ENCODE data around the gene ENTPD8.

Gene ENTPD8

DNA sequence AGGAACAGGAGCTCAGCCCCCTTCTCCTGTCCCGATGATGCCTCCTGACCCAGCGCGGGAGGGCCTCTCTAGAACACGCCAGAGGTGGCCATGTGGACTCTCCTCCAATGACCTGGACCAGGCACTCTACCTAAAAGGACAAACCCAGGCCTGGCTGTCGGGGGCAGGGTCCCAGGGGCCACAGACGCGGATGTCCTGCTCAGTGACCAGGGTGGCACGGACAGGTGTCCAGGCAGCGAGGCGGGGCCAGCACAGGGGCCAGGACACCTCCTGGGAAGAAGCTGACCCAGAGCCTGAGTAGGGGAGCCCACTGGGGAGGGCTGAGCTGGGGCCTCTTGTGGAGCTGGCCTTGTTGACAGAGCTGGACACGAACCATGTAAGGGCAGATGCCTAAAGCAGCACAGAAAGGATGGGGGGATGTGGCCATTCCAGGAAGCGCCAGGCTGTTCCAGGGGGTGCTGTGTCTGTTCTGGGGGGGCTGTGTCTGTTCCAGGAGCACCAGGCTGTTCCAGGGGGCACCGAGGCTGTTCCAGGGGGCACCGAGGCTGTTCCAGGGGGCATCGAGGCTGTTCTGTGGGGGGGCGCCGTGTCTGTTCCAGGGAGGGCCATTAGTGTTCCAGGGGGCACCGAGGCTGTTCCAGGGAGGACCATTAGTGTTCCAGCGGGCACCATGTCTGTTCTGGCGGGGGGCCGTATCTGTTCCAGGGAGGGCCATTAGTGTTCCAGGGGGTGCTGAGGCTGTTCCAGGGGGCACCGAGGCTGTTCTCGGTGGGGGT is 48.7 kb downstream of the ENTPD8 start:
- TF ChIP-seq, protein P1, sequence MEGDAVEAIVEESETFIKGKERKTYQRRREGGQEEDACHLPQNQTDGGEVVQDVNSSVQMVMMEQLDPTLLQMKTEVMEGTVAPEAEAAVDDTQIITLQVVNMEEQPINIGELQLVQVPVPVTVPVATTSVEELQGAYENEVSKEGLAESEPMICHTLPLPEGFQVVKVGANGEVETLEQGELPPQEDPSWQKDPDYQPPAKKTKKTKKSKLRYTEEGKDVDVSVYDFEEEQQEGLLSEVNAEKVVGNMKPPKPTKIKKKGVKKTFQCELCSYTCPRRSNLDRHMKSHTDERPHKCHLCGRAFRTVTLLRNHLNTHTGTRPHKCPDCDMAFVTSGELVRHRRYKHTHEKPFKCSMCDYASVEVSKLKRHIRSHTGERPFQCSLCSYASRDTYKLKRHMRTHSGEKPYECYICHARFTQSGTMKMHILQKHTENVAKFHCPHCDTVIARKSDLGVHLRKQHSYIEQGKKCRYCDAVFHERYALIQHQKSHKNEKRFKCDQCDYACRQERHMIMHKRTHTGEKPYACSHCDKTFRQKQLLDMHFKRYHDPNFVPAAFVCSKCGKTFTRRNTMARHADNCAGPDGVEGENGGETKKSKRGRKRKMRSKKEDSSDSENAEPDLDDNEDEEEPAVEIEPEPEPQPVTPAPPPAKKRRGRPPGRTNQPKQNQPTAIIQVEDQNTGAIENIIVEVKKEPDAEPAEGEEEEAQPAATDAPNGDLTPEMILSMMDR (IDR thresholded peaks at IDR 0.05; ENCODE audit: low read depth, low read length) = no peak
- no peak for DNase-seq (ENCODE audit: extremely low read depth, low read depth)

DNA sequence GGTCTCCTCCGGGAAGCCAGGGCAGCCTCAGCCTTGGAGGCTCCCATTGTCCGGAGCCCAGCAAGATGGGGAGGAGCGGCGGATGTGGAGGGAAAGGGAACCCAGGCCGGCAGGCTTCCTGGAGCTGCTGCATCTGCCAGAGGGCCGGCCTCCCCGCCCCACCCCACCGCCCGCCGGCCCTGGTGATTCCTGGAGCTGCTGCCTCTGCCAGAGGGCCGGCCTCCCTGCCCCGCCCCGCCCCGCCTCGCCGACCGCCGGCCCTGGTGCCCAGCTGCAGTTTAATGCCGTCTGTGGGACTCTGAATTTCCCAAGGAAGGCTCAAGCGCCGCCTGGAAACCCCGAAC is 49.8 kb downstream of the ENTPD8 start:
- TF ChIP-seq, protein P1 (IDR thresholded peaks at IDR 0.05; ENCODE audit: low read depth, low read length) = no peak
- no peak for DNase-seq (ENCODE audit: extremely low read depth, low read depth)

DNA sequence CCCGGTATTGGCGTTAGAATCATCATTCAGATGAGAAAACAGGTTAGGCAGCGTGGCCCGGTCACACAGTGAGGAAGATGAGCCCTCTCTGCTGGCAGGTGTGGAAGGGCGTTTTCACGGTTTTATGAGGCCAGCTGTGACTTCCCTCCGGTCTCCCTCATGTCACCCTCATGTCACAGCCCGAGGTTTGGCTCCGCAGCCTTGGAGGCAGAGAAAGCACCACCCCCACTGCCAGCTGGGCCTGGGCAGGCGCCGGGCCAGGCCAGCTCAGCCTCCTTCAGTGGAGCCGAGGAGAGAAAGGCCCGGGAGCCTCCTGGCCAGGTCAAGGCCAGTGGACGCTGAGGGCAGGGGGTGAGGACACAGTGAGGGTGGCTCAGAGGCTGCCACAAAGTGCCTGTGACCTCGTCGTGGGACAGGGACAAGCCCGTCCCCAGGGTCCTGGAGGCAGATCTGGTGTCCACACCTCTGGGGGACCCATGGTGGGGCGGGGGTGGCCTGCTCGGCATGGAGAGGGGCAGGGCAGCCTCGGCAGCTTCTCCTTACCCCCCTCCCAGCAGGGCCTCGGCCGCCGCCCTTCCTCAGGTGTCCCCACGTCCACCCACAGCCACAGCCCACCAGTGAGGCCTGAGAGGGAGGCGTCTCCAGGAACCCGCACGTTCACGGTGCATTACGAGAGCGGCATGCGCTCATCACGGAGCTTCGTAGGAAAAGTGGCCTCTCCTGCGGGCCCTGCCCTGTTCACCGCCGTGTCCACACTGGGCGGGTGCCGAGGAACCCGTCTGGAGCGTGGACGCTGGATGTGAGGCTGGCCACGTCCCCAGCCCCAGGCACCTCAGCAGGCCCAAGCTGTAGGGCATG is 50.4 kb downstream of the ENTPD8 start:
- TF ChIP-seq, protein P1 (IDR thresholded peaks at IDR 0.05; ENCODE audit: low read depth, low read length) = no peak
- DNase-seq (ENCODE audit: extremely low read depth, low read depth) = no peak

DNA sequence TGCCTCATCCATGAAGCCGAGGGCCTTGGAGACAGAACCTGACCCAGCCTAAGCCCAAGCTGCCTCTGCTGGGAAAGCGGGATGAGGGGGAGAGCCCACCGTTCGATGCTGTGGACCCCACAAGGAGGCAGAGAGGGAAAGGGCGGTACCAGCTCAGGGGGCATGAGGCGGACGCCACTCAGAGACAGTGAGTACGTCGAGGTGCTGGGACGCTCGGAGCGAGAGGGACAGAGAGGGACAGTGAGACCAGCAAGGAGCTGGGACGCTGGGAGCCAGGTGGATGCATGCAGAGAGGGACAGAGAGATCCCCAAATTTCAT is 51.8 kb downstream of the ENTPD8 start:
- DNase-seq (ENCODE audit: extremely low read depth, low read depth) = no peak

DNA sequence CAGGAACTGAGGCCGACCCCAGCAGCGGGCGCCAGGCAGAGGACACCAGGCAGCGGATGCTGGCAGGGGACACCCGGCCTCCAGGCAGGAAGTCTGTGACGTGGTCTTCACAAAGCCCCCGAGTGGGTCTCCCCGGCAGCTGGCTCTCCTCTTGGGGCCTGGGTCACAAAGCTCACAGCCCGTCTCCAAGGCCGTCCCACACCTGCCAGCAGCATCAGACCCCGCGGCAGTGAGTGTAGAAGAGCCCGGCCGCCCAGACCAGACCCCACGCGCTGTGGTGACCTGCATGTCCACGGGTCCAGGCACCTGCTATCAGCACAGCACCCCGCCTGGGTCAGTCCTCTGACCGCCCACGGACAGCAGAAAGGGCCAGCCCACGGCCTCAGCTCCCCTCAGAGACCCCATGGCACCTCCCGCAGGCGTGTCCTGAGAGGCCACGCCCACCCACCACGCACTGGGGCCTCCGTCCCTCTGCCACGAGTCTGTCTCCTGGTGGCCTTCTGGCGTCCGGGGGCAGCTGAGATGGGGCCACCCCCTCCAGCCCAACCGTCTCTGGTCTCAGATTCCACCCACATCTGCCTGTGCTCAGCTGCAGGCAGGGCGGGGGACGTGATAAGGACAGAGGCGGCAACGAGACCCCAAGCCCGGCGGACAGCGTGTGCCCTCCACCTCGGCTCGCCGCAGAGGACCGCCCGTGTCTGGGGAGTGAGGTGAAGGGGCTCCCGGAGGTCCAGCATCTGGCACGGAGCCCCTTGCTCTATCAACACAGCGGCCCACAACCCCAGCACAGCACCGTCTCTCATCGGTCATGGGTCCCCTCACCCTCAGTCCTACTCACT is 52.3 kb downstream of the ENTPD8 start:
- no peak for DNase-seq (ENCODE audit: extremely low read depth, low read depth)
- TF ChIP-seq, protein P1 (IDR thresholded peaks at IDR 0.05; ENCODE audit: low read depth, low read length) = no peak

More for the DNA sequence above, 51.8 kb downstream of the ENTPD8 start:
- TF ChIP-seq, protein P1 (IDR thresholded peaks at IDR 0.05; ENCODE audit: low read depth, low read length) = no peak

DNA sequence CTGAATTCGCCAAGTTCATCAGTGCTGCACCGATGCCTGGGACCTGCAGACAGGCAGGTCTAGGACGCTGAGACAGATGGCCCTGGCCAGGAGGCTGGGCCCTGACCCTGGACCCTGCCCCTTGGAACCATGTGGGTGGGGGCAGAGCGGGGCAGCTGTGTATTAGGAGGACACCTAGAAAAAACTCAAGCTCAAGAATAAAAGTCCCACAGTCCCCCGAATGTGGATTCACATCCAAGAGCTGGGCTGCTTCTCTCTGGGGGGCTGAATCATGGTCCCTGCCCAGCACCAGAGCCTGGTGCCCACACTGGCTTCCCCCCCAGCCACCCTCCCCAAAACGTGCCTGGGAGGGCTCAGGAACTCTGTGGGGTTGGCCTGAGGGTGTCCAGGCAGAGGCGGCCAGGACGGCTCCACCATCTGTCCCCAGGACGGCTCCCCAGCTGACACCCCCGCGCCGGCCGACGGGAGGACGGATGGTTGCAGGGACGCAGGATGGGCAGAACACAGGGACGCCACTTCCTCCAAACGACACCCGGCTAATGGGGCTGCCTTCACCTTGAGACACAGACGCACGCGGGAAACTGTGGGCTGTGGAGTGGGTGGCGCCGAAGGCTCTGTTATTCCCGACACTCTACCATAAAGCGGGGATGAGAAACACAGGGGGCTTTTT is 53.1 kb downstream of the ENTPD8 start:
- TF ChIP-seq, protein P1 (IDR thresholded peaks at IDR 0.05; ENCODE audit: low read depth, low read length) = no peak
- no peak for DNase-seq (ENCODE audit: extremely low read depth, low read depth)

Measured in AG09319 (cell line).